ENCODE results near the gene ETV3L.

Gene ETV3L

DNA sequence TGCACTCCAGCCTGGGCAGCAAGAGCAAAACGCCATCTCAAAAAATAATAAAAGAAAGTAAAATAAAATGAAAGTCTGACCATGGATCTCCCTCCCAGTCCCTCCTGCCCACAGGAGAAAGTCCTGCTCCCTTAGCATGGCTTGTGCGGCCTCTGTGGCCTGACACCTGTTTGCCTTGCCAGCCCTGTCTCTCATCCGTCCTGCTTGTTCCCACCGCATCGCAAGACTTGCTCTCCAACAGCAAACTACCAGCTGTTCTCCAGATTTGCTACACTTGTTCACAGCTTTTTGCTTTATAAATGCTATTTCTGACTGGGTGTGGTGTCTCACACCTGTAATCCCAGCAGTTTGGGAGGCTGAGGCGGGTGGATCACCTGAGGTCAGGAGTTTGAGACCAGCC is 2.7 kb downstream of the ETV3L start:
- TF ChIP-seq, protein P1, sequence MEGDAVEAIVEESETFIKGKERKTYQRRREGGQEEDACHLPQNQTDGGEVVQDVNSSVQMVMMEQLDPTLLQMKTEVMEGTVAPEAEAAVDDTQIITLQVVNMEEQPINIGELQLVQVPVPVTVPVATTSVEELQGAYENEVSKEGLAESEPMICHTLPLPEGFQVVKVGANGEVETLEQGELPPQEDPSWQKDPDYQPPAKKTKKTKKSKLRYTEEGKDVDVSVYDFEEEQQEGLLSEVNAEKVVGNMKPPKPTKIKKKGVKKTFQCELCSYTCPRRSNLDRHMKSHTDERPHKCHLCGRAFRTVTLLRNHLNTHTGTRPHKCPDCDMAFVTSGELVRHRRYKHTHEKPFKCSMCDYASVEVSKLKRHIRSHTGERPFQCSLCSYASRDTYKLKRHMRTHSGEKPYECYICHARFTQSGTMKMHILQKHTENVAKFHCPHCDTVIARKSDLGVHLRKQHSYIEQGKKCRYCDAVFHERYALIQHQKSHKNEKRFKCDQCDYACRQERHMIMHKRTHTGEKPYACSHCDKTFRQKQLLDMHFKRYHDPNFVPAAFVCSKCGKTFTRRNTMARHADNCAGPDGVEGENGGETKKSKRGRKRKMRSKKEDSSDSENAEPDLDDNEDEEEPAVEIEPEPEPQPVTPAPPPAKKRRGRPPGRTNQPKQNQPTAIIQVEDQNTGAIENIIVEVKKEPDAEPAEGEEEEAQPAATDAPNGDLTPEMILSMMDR (conservative IDR thresholded peaks at IDR 0.05) = no peak
- no peak for TF ChIP-seq ZFX (IDR thresholded peaks at IDR 0.05)

DNA sequence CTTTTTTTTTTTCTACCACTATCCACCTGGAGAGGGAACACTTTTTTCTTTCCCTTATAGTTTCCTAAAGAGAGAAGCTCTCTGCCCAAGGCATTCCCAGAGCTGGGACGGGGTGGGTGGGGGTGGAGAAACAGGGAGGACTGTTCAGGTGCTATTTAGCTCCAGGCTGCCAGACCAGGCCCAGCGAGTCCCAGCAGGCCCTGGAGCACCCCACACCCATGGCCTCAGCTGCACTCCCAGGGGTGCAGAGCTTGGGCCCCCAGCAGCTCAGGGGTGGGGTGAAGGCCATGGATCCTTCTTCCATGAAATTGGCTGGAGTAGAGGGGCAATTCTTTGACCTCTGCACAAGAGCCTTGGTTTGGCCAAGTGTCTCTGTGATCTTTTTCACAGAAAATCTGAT is 4.1 kb downstream of the ETV3L start:
- TF ChIP-seq, protein P1 (conservative IDR thresholded peaks at IDR 0.05) = no peak
- no peak for TF ChIP-seq ZFX (IDR thresholded peaks at IDR 0.05)
- no peak overlapping the region for H3K27ac ChIP-seq

More for the DNA sequence above, 2.7 kb downstream of the ETV3L start:
- no peak overlapping the region for H3K27ac ChIP-seq

DNA sequence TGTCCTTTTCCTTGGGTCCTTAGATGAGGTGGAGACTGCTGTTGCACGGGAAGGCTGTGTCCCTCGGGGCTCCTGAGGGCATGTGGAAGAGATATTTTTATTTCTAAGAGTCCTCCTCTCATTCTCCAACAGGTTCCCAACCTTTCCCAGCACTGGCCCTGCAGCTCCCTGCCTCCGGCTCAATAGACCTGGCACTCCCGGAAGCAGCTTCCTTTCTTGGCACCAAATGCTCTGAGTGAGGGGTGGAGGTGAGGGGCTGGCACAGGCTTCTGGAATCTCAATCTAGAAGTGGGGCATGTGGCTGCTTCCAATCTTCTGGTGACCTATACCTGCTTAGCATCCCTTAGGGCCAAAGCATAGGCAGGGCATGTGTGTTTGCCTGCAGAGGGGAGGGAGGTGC is 4.5 kb downstream of the ETV3L start:
- no peak overlapping the region for H3K27ac ChIP-seq
- TF ChIP-seq, protein P1 (conservative IDR thresholded peaks at IDR 0.05) = no peak

DNA sequence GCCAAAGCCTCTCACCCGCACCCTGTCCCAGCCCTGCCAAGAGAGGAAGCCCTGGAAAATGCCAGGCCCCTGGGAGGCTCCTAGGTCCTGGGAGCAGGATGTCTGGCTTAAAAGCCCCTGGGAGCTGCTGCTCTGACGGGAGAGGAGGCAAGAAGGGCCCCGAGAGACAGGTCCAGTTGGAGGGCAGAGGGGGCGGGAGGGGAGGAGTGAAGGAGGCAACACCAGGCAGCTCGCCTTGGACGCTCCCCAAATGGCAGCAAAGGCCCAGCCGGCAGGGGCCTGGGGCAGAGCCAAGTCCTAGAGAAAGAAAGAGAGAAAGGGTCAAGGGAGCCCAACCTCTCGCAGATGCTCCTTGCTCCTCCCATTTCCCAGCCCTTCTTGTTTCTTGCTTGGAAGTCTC is 6.8 kb downstream of the ETV3L start:
- no peak overlapping the region for H3K27ac ChIP-seq
- TF ChIP-seq, protein P1 (conservative IDR thresholded peaks at IDR 0.05) = no peak
- TF ChIP-seq ZFX (IDR thresholded peaks at IDR 0.05) = no peak

DNA sequence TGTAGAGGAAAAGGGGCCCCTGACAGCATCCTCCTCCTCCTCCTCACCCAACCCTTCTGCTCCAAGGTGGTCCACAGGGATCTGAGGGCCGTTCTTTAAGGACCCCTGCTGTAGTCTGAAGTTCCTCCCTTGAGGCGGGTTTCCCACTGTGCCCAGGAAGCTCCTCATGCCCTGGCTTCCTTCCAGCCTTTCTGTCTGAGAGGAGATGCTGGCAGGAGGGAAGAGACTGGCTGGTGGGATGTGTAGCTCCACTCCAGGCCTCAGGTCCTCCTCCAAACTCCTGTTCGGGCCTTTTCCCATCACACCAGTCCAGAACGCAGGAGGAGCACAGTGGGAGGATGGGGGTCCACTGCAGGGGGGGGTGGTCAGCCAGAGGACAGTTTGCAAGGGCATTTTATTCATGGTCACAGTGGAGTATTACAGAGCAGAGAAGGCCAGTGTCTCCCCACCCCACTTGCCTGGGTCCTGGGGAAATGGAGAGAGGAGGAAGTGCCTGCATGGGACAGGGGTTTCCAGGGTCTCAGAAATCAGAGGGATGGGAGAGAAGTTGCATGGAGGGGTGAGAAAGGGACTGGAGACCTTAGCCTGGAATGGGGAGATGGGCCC is 7.8 kb downstream of the ETV3L start:
- H3K27ac ChIP-seq = no peak overlapping the region
- TF ChIP-seq ZFX (IDR thresholded peaks at IDR 0.05) = no peak
- TF ChIP-seq, protein P1 (conservative IDR thresholded peaks at IDR 0.05) = no peak

DNA sequence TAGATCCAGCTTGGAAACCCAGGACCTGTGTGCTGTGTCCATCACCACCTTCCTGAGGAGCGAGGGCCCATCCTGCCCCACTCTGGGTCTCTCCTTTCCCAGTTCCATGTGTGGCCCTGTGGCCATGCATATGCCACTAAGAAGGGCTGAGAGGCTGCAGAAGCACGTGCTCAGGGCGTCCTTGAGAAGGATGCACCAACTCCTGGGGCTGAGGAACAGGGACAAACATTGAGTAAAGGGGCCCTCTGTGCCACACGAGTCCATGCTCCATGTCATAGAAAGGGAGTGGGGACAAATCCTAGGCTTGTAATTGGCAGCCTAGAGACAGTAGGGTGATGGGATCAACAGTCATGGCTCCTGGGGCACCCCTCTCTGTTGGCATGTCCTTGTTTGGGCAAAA is 8.4 kb downstream of the ETV3L start:
- TF ChIP-seq ZFX (IDR thresholded peaks at IDR 0.05) = no peak
- TF ChIP-seq, protein P1 (conservative IDR thresholded peaks at IDR 0.05) = no peak
- H3K27ac ChIP-seq = no peak overlapping the region

DNA sequence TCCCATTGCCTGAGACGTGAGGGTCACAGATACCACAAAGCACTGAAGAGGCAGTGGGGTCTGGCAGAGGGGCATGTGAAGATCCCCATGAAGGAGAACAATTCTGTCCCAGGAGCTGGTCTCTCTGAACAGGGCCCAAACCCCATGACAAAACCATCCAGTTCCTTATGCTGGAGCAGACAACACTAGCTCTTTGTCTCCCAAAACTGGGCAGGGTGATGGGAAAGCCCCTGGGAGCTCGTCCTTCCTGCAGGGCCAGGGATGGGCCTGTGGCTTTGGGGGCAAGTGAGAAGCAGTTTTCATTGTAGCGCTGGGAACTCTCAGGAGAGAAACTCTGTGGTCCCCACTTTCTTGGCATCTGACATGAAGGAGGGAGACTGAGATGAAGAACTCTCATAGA is 8.8 kb downstream of the ETV3L start:
- no peak for TF ChIP-seq ZFX (IDR thresholded peaks at IDR 0.05)
- TF ChIP-seq, protein P1 (conservative IDR thresholded peaks at IDR 0.05) = no peak
- H3K27ac ChIP-seq = no peak overlapping the region

Data from C4-2B (cell line).